PC-3 (cell line): ENCODE data around the gene IL18RAP.

Experiments
- EZH2 ChIP-seq: fragments of 300-600 bp; sonication (generic); IDR thresholded peaks from one replicate; pipeline ENCODE4 v1.6.1; 2017; ENCODE audit warnings: antibody characterized with exemption, mild to moderate bottlenecking, low read length; ENCODE audit not compliant: unreplicated experiment
- EZH2phosphoT487 ChIP-seq: fragments of 300-600 bp; sonication (generic); IDR thresholded peaks from 2 replicates; pipeline ENCODE4 v1.6.1; 2018; ENCODE audit warnings: mild to moderate bottlenecking, antibody characterized with exemption, low read length, borderline replicate concordance
- TF ChIP-seq, protein P1 (sequence below): fragments of 300-600 bp; sonication (generic); conservative IDR thresholded peaks from 2 replicates; pipeline ENCODE4 v1.5.1; 2017; ENCODE audit warnings: antibody characterized with exemption, low read depth, mild to moderate bottlenecking, low read length

- TF ChIP-seq EZH2: no peak
- TF ChIP-seq, protein P1, sequence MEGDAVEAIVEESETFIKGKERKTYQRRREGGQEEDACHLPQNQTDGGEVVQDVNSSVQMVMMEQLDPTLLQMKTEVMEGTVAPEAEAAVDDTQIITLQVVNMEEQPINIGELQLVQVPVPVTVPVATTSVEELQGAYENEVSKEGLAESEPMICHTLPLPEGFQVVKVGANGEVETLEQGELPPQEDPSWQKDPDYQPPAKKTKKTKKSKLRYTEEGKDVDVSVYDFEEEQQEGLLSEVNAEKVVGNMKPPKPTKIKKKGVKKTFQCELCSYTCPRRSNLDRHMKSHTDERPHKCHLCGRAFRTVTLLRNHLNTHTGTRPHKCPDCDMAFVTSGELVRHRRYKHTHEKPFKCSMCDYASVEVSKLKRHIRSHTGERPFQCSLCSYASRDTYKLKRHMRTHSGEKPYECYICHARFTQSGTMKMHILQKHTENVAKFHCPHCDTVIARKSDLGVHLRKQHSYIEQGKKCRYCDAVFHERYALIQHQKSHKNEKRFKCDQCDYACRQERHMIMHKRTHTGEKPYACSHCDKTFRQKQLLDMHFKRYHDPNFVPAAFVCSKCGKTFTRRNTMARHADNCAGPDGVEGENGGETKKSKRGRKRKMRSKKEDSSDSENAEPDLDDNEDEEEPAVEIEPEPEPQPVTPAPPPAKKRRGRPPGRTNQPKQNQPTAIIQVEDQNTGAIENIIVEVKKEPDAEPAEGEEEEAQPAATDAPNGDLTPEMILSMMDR: no peak
- no peak for TF ChIP-seq EZH2phosphoT487
These were observed 15.2 kb downstream of the IL18RAP start for GRCh38 chr2:102438111-102438510.
